Measurements from ENCODE around the gene PRKG1.
"Not testable (repeated sequence)": the region's sequence is repeated elsewhere in the genome, so short reads cannot be mapped to it uniquely, and the experiment has no call there.

The PRKG1 gene

DNA sequence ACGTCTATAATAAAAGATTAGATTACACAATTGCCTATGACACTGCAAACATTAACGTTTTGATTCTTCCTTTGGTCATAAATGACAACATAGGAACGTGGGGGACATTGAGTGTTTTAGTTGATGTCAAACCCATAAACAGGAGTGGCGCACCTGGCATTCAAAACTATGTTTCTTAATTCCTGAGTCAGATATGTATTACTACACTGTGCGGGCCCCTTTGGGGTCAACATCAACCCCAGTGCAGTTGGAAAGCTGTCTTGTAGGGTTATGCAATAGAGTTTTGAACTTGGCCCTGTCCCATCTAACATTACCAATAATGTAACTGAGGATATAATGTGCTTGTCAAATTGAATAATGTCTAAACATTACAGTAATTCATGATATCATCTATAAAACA is 468.6 kb downstream of the PRKG1 start:
- DNase-seq = no peak

DNA sequence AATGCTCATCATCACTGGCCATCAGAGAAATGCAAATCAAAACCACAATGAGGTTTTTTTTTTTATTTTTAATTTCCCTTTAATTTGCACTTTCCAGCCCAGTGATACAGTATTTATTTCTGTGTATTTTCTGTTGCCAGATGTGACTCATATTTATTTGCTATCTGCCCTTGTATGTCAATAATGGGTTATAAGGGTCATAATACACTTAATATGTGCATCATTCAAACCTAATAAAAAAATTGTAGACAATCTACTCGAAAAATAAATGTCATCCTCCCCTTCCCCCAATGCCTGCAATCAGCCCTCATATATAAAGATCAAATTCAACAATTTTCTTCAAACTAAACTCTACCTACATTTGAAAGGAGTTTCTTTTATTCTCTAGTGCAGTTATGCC is 470.6 kb downstream of the PRKG1 start:
- no peak for DNase-seq

DNA sequence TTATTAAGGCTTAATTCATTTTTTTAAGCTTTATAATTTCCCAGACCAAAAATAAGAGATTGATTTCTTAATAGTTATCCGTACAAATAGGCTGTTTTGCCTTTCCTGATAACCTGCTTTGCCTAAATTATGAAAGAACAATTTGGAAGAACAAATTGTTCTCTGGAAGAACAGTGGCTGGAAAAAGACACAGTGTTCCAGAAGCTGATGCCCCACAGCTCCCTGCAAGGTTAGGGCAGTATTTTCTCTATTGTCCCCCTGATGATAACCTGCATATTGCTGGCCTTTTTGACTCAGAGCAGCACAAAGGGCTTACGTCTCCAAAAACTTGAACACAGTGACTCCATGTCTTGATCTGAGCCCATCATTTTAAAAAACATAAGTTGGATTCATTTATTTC is 473.7 kb downstream of the PRKG1 start:
- no peak for DNase-seq

DNA sequence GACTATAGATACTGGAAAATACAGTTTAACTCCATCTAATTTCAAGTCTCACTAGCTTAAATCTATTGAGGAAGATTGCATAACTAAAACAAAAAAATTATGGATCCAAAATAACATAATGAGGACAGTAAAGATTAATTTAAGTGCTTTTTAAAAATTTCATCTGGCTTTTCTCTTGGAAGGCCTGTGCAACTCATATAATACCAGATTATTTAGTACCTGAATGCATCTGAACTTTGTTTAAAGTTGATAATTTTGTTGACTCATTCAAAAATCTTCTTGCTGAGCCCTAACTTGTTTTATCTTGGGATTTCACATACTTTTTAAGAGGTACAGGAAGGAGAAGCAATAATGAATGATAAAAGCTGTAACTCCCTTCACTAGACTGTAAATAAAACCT is 478.6 kb downstream of the PRKG1 start:
- DNase-seq = no peak

DNA sequence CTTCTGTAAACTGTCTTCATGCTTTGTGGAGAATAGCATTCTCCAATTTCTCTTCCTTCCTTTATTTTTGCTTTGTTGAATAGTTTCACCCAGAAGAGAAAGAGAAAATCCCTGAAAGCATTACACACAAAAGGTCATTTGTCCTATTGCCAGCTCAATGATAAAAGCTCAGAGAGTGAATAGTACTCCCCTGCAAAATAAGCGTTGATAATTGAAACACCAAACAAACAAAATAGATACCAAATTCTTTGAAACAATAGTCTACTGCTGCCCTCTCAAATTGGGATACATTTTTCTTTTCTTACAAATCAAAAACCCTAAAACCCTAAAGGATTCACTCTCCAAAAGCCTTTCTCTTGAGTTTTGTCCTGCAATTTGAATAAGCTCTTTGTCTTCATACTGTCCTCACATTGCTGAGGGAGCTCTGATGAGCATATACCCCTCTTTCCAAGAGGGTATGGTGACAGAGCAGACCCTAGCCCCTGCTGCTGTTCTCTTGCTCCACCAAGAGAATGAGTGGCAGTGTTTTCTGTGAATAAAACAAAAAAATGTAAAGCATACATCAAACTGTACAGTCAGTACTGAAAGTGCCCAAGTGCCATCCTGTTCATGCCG is 490.7 kb downstream of the PRKG1 start:
- DNase-seq = no peak

DNA sequence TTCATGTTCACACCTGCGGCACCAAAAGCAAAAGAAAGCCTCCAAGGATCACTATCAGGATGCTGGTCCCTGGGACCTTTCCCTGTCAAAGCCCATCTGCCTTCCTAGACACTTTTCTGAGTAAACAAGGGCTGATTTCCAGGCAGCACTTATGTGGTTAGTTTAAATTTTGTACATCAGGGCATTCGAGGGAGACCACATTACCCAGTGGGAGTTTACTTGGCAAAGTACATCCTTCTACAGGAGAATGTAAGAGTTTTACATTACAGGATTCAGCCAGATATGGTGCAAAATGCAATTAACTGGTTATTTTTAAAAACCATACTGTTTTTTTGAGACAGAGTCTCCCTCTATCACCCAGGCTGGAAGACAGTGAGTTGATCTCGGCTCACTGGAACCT is 493.0 kb downstream of the PRKG1 start:
- no peak for DNase-seq

DNA sequence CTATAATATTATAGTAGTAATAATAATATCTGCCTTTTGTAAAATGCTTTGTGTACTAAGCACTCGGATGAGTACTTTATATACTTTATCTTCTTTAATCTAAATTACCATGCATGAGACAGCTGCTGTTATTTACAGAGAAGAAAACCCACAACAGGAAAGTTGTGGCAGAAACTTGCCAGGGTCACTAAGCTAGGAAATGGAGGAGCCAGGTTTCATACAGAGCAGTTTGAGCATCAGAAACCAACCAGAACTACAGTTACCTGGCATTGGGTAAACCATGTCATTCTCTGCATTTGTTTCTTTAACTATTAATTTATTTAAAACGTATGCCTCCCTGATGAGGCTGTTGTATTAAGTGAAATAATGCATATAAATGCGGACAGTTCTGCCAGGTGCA is 495.2 kb downstream of the PRKG1 start:
- no peak for DNase-seq

DNA sequence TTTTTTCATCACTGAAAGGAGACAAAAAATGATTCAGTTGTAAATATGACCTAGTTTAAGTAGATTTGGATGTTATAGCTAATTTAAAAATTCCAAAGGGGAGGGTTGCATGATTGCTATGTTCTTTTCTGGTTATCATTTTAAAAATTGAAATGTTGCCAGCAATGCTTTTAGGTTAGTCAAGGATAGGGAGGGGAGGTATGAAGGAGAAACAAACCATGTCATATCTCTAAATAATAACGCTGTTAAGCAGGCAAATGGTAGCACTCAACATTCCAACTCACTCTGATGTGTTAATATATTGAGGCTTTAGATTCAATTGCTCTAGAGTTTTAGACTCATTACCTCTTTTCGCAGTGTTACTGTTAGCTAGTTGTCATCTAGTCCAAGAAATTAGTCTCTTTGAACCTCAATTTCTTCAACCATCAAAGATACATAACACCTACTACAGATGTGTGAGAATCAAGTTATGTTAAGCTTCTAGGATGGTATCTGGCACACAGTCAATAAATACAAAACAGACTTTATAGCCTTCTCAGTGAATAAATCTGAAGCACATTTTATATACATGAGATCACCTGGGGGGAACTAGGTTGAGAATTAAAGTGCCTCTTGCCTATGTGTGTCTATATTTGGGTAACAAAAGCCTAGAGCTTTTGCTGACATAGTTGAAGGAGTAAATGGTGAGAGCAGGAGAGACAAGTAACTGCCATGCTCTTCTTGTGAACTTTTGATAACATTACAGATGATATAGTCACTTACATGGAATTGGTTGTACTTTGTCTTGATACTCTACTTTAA is 500.2 kb downstream of the PRKG1 start:
- DNase-seq = no peak

DNA sequence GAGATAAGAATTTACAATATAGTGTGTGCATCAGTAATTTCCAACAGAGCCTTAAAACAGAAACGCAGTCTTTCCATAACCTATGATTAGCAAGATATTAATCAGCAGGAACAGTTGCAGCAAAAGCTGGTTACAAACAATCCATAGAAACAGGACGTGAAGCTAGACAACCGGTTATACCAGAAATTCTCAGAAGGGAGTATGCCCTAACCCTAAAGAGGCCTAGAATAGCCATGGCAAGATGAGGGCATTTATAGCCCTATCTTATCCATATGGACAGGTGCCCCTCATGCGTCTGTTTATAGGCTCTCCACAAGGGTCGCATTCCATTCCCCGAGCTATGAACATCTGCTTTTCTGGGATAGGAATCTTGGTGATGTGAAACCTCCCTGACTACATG is 506.9 kb downstream of the PRKG1 start:
- not testable (repeated sequence) for DNase-seq

DNA sequence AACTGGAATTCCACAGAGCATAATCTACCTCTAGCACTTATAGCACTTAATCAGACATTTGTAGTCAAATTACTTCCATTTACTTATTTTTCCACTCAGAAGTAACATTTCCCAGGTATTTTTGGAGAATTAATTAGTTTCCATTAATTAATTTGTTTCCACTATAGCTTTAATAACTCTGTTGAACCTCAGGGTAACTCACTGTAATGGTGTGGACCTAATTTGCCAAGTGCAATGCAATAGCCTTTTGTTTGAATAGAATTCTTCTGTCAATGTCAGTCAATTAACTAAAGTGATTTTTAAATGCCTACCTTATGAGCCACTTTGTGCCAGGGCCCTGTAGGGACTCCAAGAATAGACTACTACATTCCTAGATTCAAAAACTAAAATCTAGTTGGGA is 509.7 kb downstream of the PRKG1 start:
- DNase-seq = no peak

DNA sequence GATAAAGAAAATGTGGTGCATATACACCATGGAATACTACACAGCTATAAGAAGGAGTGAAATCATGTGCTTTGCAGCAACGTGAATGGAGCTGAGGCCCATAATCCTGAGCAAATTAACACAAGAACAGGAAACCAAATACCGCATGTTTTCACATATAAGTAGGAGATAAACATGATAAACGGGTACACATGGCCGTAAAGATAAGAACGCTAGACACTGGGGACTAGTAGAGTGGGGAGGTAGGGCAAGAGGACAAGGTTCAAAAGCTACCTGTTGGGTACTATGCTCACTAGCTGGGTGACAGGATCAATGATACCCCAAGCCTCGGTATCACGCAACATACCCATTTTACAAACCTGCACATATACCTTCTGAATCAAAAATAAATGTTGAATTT is 511.5 kb downstream of the PRKG1 start:
- DNase-seq = no peak

DNA sequence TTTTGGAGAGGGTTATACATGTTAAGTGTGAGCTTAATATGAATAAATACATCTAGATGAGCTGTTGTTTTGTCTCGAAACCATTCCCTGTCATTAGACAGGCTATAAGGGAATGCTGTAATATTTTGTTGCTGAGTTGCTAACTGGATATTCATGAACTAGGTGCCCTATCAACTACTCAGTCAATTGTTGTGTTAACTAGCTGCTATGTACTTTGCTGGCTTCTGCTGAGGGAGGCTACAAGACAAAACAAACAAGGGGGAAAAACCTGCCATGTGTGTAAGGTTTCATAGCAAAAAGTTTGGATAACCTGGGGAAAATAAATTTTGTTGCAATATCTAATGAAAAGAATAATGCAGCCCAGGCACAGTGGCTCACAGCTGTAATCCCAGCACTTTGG is 514.7 kb downstream of the PRKG1 start:
- DNase-seq = no peak

DNA sequence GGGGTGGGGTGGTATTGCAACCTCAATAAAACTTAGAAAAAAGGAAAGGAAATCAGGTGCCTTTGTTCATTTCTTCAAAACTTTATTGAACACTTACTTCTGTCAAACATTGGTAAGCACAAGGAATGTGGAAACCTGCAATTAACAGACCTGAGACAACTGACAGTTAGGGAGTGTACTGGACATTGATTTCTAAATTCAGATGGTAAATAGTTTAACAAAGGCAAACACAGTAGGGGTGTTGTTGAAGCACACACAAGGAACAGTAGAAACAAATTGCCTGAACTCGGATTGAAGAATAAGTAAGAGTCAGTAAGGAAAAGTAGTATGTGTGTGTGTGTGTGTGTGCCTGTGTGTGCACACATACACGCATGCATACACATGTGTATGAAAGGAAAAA is 516.5 kb downstream of the PRKG1 start:
- DNase-seq = no peak

DNA sequence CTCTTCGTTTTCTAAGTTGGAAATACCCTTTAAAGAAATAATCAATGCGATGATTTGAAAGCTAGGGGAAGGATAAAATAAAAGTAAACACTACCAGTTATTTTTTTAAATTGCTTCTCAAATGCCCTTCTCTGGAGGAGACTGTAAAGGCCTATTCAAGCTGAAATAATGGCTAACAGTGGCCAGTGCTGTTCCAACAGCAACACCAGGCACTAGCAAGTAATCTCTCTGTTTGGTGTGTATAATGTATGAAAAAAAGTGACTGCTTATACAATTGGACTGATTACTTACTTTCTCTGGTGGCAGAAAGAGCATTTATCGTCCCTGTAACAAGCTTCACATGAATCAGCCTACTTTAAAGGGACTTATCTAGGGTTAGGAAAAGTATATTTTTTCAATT is 522.4 kb downstream of the PRKG1 start:
- no peak for DNase-seq

DNA sequence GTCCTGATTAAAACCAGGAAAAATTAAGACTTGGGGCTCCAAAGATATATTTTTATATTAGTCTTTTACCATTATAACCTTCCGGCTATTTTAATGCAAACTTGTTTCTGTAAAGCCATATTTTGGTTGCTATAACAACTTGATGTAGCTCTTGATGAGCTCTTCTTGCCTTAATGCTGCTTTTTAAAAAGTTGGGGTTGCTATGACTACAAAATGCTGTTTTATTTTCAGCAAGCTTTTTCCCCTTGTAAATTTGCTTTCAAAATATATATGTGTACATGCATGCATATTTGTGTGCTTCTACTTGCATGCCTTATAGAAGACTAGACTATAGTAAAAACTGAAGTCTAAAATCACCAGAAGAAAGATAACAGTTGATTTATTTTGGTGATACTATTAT is 525.4 kb downstream of the PRKG1 start:
- DNase-seq = no peak

DNA sequence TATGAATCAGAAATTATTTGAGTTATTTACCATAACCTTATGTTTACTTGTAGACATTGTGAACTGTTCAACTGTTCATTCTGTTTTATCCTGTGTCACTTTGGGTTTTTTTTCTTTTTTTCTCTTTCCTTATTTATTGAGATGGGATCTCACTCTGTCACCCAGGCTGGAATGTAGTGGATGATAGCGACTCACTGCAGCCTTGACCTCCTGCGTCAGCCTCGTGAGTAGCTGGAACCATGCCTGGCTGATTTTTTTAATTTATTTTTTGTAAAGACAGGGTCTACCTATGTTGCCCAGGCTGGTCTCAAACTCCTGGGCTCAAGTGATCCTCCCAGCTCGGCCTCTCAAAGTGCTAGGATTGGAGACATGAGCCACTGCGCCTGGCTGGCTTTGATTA is 528.0 kb downstream of the PRKG1 start:
- DNase-seq = no peak

DNA sequence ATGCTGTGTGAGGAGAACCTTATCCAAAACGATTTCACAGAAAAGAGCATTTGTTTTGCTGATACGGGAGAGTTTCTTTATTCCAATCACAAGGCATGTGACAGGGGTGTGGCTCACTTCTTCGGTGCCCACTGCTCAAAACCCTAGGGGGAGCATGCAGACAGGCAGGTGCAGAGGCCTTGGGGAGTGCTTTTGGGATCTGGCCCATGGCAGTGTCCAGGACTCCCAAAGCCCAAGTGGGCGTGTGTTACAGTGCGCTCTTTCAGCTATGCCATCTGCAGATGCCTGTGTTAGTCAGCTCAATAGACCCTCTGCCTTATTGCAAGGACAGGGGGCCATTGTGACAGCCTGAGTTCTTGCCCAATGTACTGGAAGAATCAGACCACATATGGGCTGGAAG is 530.3 kb downstream of the PRKG1 start:
- DNase-seq = no peak

DNA sequence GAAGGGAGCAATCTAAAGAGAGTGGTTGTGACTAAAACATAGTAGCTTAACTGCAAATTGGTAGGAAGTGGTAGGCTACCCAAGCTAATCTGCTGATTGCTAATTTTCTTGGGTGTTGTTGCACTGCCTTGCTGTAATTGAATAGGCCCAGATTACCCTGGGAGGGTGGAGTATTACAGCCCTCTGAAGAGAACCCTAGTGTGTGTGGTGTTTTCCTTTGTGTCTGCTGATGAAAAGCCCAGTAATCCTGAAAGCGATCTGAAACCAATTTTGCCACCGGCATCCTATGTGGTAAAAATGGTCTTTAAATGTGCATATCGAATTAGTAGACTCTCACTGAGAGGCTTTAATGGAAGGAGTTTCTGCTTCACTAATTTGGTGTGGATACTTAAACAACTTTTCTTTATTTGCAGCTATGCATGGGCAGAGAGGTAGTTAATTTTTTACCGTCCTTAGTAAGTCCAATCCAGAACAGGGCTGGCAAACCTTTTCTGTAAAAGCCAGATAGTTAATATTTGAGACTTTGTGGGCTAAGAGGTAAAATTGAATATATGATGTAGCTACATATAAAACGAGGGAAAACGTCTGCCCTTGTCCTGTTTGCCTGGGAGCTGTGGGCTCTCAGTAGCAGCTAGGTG is 532.7 kb downstream of the PRKG1 start:
- DNase-seq = no peak

DNA sequence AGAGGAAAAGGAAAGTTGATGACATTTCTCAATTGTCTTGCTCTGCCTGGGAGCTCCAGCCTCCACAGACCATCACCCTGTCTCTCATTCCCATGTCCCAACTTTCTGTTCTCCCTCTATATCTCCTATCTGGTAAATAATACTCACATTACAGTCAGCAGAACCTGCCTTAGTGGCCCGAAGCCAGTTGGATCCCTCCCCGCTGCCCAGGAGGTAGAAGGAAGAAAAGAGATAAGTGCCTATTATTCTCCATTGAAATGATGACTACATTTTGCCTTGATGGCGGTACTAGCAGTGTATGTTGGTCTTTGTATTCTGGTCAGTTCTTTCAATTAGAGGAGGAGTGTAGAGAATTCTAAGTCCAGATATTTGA is 533.2 kb downstream of the PRKG1 start:
- no peak for DNase-seq

DNA sequence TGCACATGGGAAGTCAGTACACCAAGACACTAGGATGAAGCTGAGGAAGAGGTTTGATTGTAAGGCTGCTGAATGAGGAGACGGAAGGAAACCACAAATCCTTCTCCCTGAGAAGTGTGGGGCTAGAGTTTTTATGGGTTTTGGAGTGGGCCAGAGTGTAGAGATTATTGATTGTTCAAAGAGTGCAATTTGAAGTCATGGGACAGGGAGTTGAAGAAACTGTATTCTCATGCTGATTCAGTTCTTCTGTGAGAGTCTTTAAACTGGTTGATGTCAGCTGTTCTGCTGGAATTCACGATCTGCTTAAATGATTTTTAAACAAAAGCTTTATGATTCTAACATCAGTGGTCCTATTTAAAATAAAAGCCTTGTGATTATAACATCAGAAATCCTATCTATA is 533.9 kb downstream of the PRKG1 start:
- no peak for DNase-seq

DNA sequence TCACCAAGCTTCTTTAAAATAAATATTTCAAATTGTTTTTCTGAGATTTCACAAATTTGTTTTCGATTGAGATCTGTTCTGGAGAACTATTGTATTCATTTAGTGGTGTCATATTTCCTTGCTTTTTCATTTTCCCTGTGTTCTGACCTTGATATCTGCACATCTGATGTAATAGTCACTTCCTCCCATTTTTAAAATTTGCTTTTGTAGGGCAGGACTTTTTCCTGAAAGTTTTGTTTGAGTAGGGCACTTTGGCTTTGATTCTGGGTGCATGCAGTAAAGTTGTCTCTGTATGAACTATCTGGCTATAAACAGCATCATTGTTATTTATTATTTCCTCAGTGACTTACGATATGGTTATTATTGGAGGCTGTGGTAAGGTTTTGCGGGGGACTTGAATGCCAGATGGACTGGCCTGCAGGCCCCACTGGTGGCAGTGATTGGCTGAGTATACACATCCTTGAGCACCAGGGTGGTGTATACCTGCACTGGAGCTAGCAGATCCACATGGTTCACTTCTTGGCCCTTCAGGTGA is 541.5 kb downstream of the PRKG1 start:
- no peak for DNase-seq

DNA sequence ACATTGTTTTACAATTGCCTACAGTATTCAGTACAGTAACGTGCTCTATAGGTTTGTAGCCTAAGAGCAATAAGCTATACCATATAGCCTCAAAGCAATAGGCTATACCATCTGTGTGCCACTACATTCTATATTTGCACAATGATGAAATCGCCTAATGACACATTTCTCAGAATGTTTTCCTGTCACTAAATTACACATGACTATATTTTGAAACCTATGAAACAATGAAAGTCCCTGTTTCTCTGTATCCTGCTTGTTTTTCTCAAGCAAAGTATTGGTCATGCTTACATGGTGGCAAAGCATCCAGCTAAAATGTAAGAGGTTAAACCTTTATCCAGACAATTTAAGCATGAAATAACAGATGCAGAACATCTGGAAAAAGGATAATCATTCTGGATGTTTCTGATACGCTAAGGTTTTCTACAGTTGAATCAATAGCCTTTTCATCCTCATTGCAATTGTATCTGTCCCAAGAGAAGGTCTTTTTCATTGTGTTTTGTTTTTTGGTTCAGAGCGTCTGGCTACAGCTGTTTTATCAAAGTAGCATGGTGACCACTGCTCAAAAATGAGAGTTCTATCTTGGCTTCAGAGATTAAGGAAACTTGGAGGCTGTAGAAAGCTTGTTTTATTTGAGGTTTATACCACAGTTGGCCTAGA is 543.4 kb downstream of the PRKG1 start:
- DNase-seq = no peak

DNA sequence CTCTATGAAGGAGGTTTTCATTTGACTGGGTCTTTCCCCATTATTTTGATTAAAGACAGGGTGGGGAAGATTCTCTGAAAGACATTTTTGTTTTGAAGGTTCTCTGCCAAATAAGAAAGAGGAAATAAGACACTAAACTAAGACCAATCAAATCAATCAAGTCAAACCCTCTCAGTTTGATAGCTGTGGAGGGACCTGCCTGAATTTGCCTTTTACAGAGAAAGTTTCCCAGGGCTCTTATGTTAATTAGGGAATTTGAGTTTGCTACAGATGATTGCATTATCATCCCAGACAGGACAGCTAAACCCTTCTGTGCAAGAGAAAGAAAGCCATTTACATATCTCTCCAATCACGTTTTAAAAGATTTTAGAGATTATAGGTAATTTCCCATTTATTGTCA is 545.1 kb downstream of the PRKG1 start:
- DNase-seq = no peak

DNA sequence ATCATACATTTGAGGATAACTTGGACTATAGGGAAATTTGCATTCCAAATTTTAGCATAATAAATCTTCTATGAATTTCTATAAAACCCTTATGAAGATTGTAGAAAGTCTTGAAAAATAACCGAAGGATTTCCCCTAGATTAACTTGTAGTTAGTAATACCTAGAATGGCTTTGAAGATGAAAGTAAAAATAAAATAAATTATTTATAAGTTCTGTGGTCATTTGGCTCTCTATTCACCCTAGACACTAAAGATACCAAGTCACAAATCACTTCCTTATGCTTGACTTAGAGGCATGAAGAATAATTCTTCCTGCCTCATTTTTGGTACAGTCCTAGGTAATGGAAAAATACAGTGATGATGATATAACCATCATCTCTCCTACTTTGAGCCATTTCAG is 545.8 kb downstream of the PRKG1 start:
- no peak for DNase-seq

Data from NCI-H2171 (cell line).